ENCODE data around the gene HS3ST6. TPM values are rescaled to one million over a fixed set of nuclear protein-coding genes. Genes with fewer than 3 reads are reported as not detected.

Gene HS3ST6
- total and polyA plus RNA-seq, 2 donors (not counting 3 experiments of a cell fraction or from before 2014, with no cell fraction given): not detected

DNA sequence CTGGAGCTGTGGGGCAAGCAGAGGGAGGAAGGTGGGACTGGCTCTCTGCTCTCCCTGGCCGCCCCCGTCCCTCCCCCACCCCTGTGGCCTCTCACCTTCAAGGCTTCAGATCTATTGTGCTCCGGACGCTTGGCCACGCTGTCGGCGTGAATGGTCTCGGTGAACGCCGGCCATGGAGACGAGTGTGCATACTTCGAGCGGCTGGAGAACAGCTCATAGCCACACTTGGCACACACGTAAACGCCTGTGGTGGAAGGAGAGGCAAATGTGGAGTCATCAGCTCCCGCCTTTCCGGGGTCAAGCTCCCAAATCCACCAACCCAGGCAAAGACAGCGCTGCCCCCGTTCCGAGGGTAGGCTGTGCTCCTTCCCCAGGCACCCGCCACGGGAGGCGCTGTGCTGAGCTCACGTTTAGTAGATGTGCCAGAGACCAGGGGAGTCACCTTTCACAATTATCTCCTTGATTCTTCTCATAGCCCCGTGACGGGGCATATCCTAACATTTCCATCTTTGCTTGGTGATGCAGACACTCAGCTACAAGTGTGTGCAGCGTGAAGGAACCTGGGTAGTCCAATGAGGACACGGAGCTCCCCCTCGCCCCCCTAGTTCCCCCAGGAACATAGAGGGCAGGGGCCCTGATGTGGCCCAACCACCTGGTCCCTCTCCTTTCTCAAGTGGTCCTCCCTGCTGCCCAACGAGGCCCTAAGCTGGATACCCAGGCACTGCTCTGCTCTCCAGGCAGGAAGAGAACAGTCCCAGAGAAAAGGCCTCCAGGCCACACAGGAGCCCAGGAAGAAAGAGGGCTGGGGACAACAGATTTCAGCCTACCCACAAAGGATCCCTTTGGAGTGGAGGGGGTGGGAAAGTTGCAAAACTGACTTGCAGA lies 23.2 kb upstream of the HS3ST6 start:
- intact Hi-C loops (cut with micrococcal nuclease): loop anchor here (2.0 kb wide), 1 partner anchor 13 kb away; no protein-coding TSS in a partner anchor
- H3K27ac ChIP-seq (ENCODE audit: insufficient read depth, low read depth, low read length): no peak overlapping the region
- H3K4me2 ChIP-seq (ENCODE audit: insufficient read depth, low read length): no peak overlapping the region
- peaks cover 0 to 15% of the 10 kb centered on the region in 2 experiments for H3K36me3 ChIP-seq (ENCODE audit: control insufficient read depth in 2 of 2, extremely low read depth in 1 of 2, insufficient read depth in 2 of 2, low read length in 2 of 2)
- DNase-seq (ENCODE audit: low read depth, low spot score) (no peak), FAIRE-seq (no peak)
- no TSS peak for BruUV-seq (replicated peaks)
- H3K79me2 ChIP-seq (ENCODE audit: control insufficient read depth, insufficient read depth, low read length): no peaks in the 10 kb centered on the region
- ChIA-PET POLR2A (no interaction called here), CTCF (interaction anchor here (1.0 kb wide), 1 partner anchor 199 kb away, joined by 3 read pairs; no protein-coding TSS in a partner anchor)
- no peaks in the 10 kb centered on the region for H3K9me3 ChIP-seq (replicated peaks; ENCODE audit: control insufficient read depth, insufficient read depth, low read length)
- TF ChIP-seq, protein P1, sequence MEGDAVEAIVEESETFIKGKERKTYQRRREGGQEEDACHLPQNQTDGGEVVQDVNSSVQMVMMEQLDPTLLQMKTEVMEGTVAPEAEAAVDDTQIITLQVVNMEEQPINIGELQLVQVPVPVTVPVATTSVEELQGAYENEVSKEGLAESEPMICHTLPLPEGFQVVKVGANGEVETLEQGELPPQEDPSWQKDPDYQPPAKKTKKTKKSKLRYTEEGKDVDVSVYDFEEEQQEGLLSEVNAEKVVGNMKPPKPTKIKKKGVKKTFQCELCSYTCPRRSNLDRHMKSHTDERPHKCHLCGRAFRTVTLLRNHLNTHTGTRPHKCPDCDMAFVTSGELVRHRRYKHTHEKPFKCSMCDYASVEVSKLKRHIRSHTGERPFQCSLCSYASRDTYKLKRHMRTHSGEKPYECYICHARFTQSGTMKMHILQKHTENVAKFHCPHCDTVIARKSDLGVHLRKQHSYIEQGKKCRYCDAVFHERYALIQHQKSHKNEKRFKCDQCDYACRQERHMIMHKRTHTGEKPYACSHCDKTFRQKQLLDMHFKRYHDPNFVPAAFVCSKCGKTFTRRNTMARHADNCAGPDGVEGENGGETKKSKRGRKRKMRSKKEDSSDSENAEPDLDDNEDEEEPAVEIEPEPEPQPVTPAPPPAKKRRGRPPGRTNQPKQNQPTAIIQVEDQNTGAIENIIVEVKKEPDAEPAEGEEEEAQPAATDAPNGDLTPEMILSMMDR (IDR thresholded peaks at IDR 0.05; ENCODE audit: extremely low read depth in 1 of 2, insufficient read depth in 1 of 2, low read depth in 1 of 2, low read length in 2 of 2): peak in 1 of 2 donors; percentile 8
- TF ChIP-seq, protein P2, sequence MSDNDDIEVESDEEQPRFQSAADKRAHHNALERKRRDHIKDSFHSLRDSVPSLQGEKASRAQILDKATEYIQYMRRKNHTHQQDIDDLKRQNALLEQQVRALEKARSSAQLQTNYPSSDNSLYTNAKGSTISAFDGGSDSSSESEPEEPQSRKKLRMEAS (IDR thresholded peaks at IDR 0.05; ENCODE audit: insufficient read depth, insufficient read length): no peak
- H3K9me1 ChIP-seq (replicated peaks; ENCODE audit: control insufficient read depth, extremely low read depth, insufficient read depth, low read length): no peaks in the 10 kb centered on the region
- no peak overlapping the region for H2AFZ ChIP-seq (ENCODE audit: low read depth, low read length)
- H3K4me1 ChIP-seq (ENCODE audit: control insufficient read depth, extremely low read depth, insufficient read depth, low read length): peaks cover 12% of the 10 kb centered on the region
- H3K9ac ChIP-seq (replicated peaks; ENCODE audit: extremely low read depth, insufficient read depth, low read length): no peak overlapping the region
- dilution Hi-C loops (cut with MboI; ENCODE audit: extremely low pct_ligation_motif_present, low sequenced_read_pairs): no loop called here
- H4K20me1 ChIP-seq (replicated peaks; ENCODE audit: control insufficient read depth, extremely low read depth, insufficient read depth, low read length): no peaks in the 10 kb centered on the region
- H3K27me3 ChIP-seq (ENCODE audit: control insufficient read depth in 2 of 2, insufficient read depth in 2 of 2, low read length in 2 of 2): no peaks in the 10 kb centered on the region
- H3K4me3 ChIP-seq (replicated peaks in 1 of 3; ENCODE audit: insufficient read depth in 1 of 3, low read depth in 1 of 3, low read length in 3 of 3): peak overlapping the region in 1 of 3 experiments; percentile 1
